ENCODE data around the gene TNKS2. TPM values are rescaled to one million over a fixed set of nuclear protein-coding genes. Genes with fewer than 3 reads are reported as not detected.
"Not testable (repeated sequence)": the region's sequence is repeated elsewhere in the genome, so short reads cannot be mapped to it uniquely, and the experiment has no call there.

Gene TNKS2
- total RNA-seq, 4 donors from 2014 or later, result 26.2 to 40.3 (median 29.5) TPM

DNA sequence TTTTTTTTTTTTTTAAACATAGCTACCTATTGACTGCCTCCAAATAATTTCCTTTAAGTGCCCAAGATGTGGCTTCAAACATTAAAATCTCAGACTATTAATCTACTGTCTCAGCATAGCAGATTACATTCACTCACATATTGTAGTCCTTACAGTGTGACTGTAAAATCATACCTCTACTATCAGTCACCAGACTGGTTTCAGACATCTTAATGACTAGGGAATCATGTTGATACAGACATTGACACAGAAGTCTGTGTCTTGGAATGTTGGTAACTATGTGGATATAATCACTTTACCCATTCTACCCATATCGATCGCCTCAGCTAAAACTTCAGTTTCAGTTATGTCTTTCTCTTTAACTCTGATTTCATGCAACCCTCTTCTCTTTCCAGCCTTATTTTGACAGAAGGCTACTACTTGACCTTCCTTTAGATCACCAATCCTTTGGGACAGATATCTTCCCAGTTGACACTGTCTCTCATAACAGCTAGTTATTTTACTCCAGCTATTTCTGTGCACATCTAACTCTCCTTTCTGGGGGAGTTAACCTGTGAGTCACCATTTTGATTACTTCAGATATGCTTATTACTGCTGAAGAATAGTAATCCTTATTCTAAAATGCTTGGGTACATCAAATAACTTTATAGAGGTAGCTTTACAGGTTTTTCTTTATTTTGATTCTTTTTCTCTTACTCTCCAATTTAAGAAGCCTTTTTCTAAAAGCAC lies 7.0 kb downstream of the TNKS2 start:
- Histone ChIP-seq H3K27ac (peak overlapping the region; percentile 71 to 97 (median 96)), H3K9me3 (no peaks in the 10 kb centered on the region), H3K27me3 (no peaks in the 10 kb centered on the region), H3K4me1 (peaks cover 81 to 87% of the 10 kb centered on the region in 2 donors), H3K4me3 (no peak overlapping the region), H3K36me3 (peaks cover 0 to 8% of the 10 kb centered on the region in 2 donors)
- ATAC-seq (peak; percentile 21 to 33), DNase-seq (no peak)
- in situ Hi-C loops (cut with MboI; ENCODE audit: low sequenced_read_pairs in 4 of 4), result no loop called here
- intact Hi-C loops (cut with DNase I; ENCODE audit: low total_unique reads), result no loop called here
- no peak for TF ChIP-seq POLR2A (IDR thresholded peaks at IDR 0.05)
- TF ChIP-seq, protein P1, sequence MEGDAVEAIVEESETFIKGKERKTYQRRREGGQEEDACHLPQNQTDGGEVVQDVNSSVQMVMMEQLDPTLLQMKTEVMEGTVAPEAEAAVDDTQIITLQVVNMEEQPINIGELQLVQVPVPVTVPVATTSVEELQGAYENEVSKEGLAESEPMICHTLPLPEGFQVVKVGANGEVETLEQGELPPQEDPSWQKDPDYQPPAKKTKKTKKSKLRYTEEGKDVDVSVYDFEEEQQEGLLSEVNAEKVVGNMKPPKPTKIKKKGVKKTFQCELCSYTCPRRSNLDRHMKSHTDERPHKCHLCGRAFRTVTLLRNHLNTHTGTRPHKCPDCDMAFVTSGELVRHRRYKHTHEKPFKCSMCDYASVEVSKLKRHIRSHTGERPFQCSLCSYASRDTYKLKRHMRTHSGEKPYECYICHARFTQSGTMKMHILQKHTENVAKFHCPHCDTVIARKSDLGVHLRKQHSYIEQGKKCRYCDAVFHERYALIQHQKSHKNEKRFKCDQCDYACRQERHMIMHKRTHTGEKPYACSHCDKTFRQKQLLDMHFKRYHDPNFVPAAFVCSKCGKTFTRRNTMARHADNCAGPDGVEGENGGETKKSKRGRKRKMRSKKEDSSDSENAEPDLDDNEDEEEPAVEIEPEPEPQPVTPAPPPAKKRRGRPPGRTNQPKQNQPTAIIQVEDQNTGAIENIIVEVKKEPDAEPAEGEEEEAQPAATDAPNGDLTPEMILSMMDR (IDR thresholded peaks at IDR 0.05 in 4 of 5, conservative IDR thresholded peaks at IDR 0.05 in 1 of 5), result no peak

DNA sequence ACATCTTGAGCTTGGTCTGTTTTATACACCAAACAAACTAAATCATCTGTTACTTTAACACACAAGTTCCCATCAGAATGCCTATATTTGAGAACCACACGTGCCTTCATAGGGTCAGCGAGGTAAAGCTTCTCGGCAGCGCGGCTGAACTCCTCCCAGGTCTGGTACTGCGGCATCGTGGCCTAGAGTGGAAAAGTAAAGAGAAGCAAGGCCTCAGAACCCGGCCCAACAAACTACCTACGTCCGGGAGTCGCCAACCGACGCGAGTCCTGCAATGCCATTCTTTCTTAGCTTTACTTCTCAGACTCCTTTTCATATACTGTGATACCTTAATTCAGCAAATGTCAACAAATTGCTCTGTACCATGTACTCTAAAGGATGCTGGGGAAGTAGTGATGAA lies 9.0 kb downstream of the TNKS2 start:
- intact Hi-C loops (cut with DNase I; ENCODE audit: low total_unique reads); DNase-seq; in situ Hi-C loops (cut with MboI; ENCODE audit: low sequenced_read_pairs in 4 of 4); H3K4me3 ChIP-seq; H3K9me3 ChIP-seq; ATAC-seq; H3K27me3 ChIP-seq; H3K36me3 ChIP-seq: not testable (repeated sequence)
- Histone ChIP-seq H3K4me1 (peaks cover 78 to 81% of the 10 kb centered on the region in 2 donors), H3K27ac (peak overlapping the region; percentile 11 to 97 (median 96))

DNA sequence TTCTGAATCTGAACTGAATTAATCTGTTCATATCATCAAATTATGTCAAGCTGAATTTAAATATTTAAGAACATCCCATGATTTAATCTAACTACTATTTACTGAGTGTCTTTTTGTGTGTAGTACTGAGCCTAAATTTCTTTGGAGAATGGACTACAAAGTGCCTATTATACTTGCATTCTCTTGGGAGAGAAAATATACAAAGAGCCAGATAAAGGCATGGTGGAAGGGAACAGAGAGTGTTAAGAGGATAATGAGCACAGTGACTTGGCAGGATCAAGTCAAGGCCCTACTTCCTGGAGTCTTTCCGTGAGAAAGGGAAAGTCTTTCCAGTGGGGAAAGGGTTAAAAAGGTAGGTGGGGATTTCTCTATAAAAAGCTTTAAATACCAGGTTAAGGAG lies 15.0 kb downstream of the TNKS2 start:
- no peak overlapping the region for H3K4me3 ChIP-seq
- DNase-seq, result no peak
- TF ChIP-seq, protein P1 (IDR thresholded peaks at IDR 0.05 in 4 of 5, conservative IDR thresholded peaks at IDR 0.05 in 1 of 5), result no peak
- TF ChIP-seq POLR2A (IDR thresholded peaks at IDR 0.05), result no peak
- peaks cover 38 to 56% of the 10 kb centered on the region in 2 donors for H3K4me1 ChIP-seq
- intact Hi-C loops (cut with DNase I; ENCODE audit: low total_unique reads) (no loop called here), in situ Hi-C loops (cut with MboI; ENCODE audit: low sequenced_read_pairs in 4 of 4) (no loop called here)
- no peaks in the 10 kb centered on the region for H3K27me3 ChIP-seq
- H3K36me3 ChIP-seq, result peaks cover 0 to 54% of the 10 kb centered on the region in 2 donors
- H3K27ac ChIP-seq, result peak overlapping the region; percentile 17 to 97 (median 72)
- H3K9me3 ChIP-seq, result no peaks in the 10 kb centered on the region
- no peak for ATAC-seq

DNA sequence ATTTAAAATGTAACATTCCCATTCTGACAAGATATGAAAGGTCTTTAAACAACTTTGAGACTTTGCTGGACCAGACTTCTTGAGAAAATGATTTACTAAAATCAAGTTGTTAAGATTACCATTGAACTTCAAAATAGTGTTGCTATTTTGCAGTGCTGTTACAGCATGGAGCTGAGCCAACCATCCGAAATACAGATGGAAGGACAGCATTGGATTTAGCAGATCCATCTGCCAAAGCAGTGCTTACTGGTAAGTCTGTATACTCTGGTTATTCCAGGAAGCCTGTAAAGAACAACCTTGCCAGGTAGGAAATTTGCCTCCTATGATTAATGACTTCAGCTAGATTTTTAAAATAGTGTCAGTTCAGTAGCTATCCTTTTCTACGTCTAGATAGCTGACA lies 18.8 kb downstream of the TNKS2 start:
- no peak overlapping the region for H3K4me3 ChIP-seq
- ATAC-seq, result no peak
- intact Hi-C loops (cut with DNase I; ENCODE audit: low total_unique reads) (no loop called here), in situ Hi-C loops (cut with MboI; ENCODE audit: low sequenced_read_pairs in 4 of 4) (no loop called here)
- no peak for TF ChIP-seq POLR2A (IDR thresholded peaks at IDR 0.05)
- TF ChIP-seq, protein P1 (IDR thresholded peaks at IDR 0.05 in 4 of 5, conservative IDR thresholded peaks at IDR 0.05 in 1 of 5), result no peak
- peaks cover 10 to 30% of the 10 kb centered on the region in 2 donors for H3K4me1 ChIP-seq
- H3K36me3 ChIP-seq, result peaks cover 0 to 82% of the 10 kb centered on the region in 2 donors
- no peaks in the 10 kb centered on the region for H3K27me3 ChIP-seq
- H3K9me3 ChIP-seq, result no peaks in the 10 kb centered on the region
- peak overlapping the region in 3 of 4 donors; percentile 31 to 49 (median 41) for H3K27ac ChIP-seq
- no peak for DNase-seq

DNA sequence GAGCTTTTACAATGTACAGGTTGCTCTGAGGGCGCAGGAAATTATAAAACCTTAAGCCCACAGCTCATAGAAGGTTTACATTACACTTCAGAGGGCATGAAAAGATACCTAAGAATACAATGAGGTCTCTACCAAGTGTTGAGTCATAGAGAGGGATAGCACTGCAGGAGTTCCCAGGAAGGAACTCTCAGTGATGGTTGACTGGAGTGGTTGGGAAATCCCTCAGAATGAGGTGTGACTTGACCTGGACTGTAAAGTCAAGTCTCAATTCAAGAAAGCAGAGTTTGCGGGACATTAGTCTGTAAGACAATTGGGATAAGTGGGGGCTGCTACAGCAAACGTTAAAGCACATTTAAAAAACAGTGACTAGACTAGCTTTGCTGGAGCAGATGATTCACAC lies 21.9 kb downstream of the TNKS2 start:
- Histone ChIP-seq H3K27ac (peak overlapping the region in 3 of 4 donors; percentile 50 to 68 (median 58)), H3K4me1 (peaks cover 0 to 17% of the 10 kb centered on the region in 2 donors), H3K27me3 (no peaks in the 10 kb centered on the region), H3K4me3 (no peak overlapping the region), H3K36me3 (peaks cover 0 to 76% of the 10 kb centered on the region in 2 donors), H3K9me3 (no peaks in the 10 kb centered on the region)
- ATAC-seq, result peak; percentile 49 to 72
- in situ Hi-C loops (cut with MboI; ENCODE audit: low sequenced_read_pairs in 4 of 4) (no loop called here), intact Hi-C loops (cut with DNase I; ENCODE audit: low total_unique reads) (no loop called here)
- TF ChIP-seq POLR2A (IDR thresholded peaks at IDR 0.05), result no peak
- TF ChIP-seq, protein P1 (IDR thresholded peaks at IDR 0.05 in 4 of 5, conservative IDR thresholded peaks at IDR 0.05 in 1 of 5), result no peak
- no peak for DNase-seq

All from gastrocnemius medialis (tissue), 4 donors.